Naive B cell (primary cell): ENCODE data around the gene SMIM35. TPM values are rescaled to one million over a fixed set of nuclear protein-coding genes. Genes with fewer than 3 reads are reported as not detected.
"Not testable (repeated sequence)": the region's sequence is repeated elsewhere in the genome, so short reads cannot be mapped to it uniquely, and the experiment has no call there.

Experiments
- ATAC-seq, 2 donors: fragments of 150-1000 bp; cut with Tn5 transposase; 2 replicates each; pipeline ENCODE4 v1.10.0; 2021; ENCODE audit warnings: low read depth in 2 of 2, mild to moderate bottlenecking in 2 of 2, moderate library complexity in 2 of 2
- DNase-seq: peaks from one replicate; pipeline ENCODE4 v3.0.0; 2022
- H3K27ac Mint-ChIP-seq, 6 donors: one replicate each; pipeline ENCODE4 v1.8.0; 2020 to 2022; ENCODE audit warnings: mild to moderate bottlenecking in 6 of 6, mixed read lengths in 6 of 6, moderate library complexity in 5 of 6, inconsistent platforms in 2 of 6
- H3K27me3 Mint-ChIP-seq, 3 donors: one replicate each; pipeline ENCODE4 v1.8.0; 2021 to 2022; ENCODE audit warnings: mixed read lengths in 3 of 3, mild to moderate bottlenecking in 1 of 3
- H3K36me3 Mint-ChIP-seq, 2 donors: one replicate each; pipeline ENCODE4 v1.8.0; 2020 to 2022; ENCODE audit warnings: mixed read lengths in 2 of 2, inconsistent platforms in 1 of 2, mild to moderate bottlenecking in 1 of 2
- H3K4me1 Mint-ChIP-seq, 3 donors: one replicate each; pipeline ENCODE4 v1.8.0; 2020 to 2022; ENCODE audit warnings: mixed read lengths in 3 of 3, inconsistent platforms in 1 of 3, mild to moderate bottlenecking in 1 of 3, moderate library complexity in 1 of 3
- H3K4me3 Mint-ChIP-seq, 8 donors: one replicate each; pipeline ENCODE4 v1.8.0; 2020 to 2022; ENCODE audit warnings: mild to moderate bottlenecking in 8 of 8, mixed read lengths in 8 of 8, moderate library complexity in 8 of 8, inconsistent platforms in 2 of 8
- H3K9me3 Mint-ChIP-seq, 7 donors: one replicate each; pipeline ENCODE4 v1.8.0; 2020 to 2022; ENCODE audit warnings: mixed read lengths in 7 of 7, mild to moderate bottlenecking in 5 of 7, inconsistent platforms in 2 of 7, moderate library complexity in 1 of 7
- polyA plus RNA-seq, 6 donors: library from polyadenylated mRNA; unstranded; fragments of 300-500 nt; fragmentation: Illumina TruSeq; gene quantifications; one replicate each; pipeline ENCODE4 v1.2.3, GENCODE V29; 2021; ENCODE audit warnings: low read depth in 6 of 6

The SMIM35 gene
- polyA plus RNA-seq, 6 donors from 2014 or later, result 0.77 to 3.4 (median 1.1) TPM

DNA sequence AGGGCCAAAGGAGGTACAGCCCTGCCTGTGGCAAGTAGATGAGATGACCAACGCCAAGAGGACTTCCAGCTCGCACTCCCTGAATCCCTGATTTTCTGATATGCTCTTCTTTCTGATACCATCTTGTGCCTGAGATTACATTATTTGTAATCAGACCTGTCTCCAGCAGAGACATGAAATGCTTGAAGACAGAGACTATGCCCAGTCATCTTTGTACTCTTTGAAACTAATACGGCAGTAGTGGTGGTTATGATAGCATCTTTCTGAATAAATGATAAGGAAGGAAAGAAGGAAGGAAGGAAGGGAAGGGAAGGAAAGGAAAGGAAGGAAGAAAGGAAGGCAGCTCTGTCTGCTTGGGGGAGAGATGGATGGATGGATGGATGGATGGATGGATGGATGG is 72.7 kb downstream of the SMIM35 start:
- no peak for ATAC-seq
- DNase-seq, result no peak
- no peaks in the 10 kb centered on the region for H3K27me3 Mint-ChIP-seq
- peaks cover 22 to 26% of the 10 kb centered on the region in 2 donors for H3K36me3 Mint-ChIP-seq
- peaks cover 68 to 88% (median 75%) of the 10 kb centered on the region in 3 donors for H3K4me1 Mint-ChIP-seq
- peak overlapping the region; percentile 86 to 100 (median 94) for H3K27ac Mint-ChIP-seq
- peaks cover 9 to 24% (median 22%) of the 10 kb centered on the region in 7 donors for H3K9me3 Mint-ChIP-seq
- H3K4me3 Mint-ChIP-seq, result peak overlapping the region in 4 of 8 donors; percentile 4 to 62 (median 47)

DNA sequence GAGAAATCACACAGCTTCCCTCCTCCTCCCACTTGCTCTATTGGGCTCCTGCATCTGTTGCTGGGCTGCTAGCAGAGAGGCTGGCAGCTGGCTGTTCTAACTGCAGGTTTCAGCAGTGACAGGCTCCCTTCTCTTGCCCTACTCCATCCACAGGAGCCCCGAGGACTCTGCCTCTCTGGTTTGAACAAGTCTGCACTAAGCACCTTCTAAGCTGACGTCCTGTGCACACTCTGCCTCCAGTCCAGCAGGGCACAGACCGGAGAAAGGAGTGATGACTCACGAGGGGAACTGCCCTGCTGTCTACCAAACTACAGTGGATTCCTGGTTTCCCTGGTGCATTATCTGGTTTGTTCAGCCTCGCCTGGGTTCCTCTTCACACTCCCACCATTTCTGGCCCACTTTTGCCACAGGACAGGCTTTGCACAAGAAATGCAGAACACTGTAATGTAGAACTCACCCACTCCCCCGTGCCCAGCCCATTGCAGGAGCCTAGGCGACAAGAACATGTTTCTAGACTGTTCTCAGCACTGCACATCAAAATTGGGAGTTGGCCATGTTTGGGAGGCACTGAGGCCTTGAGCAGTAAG is 74.6 kb downstream of the SMIM35 start:
- Mint-ChIP-seq H3K27me3 (no peaks in the 10 kb centered on the region), H3K27ac (peak overlapping the region; percentile 83 to 100 (median 100)), H3K9me3 (peaks cover 0 to 8% (median 6%) of the 10 kb centered on the region in 7 donors), H3K36me3 (peaks cover 9 to 11% of the 10 kb centered on the region in 2 donors), H3K4me1 (peaks cover 86 to 100% (median 94%) of the 10 kb centered on the region in 3 donors), H3K4me3 (peak overlapping the region; percentile 4 to 82 (median 36))
- peak; percentile 39 for DNase-seq
- ATAC-seq, result no peak

DNA sequence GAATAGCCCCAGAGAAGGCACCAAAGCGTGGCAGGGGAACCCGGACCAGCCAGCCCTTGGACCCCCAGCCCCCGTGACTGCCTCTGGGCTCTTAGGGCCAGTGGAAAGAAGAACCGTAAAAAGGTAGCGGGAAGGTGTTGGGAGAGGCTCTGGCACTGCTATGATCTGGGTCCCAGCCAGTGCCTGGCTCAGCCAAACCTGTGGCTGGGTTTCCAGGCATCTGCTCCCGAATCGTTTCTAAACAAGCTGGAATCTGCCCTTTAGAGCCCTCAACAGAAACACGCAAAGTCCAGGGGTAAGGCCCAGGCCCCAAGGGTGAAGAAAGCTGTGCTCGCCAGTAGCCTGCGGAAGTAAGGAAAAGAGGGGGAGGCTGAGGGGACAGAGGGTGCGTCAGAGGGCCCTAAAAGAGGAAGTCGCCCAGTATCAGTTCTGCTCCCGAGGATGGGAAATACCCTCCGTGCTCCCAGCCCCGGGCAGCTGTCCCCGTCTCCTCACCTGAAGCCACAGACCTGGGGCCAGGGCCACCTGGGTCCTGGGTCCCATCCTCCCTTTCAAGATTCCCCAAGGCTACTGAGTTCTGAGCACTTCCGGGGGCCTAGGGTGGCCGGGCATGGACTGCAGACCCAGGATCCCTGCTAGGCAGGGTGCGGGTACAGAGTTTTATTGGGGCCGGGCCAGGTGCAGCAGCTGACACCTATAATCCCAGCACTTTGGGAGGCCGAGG is 75.9 kb downstream of the SMIM35 start:
- Mint-ChIP-seq H3K27ac (peak overlapping the region; percentile 99 to 100 (median 100)), H3K4me3 (peak overlapping the region; percentile 30 to 88 (median 84)), H3K9me3 (peaks cover 0 to 5% (median 0%) of the 10 kb centered on the region in 7 donors), H3K4me1 (peaks cover 91 to 100% (median 97%) of the 10 kb centered on the region in 3 donors), H3K36me3 (peaks cover 4 to 8% of the 10 kb centered on the region in 2 donors), H3K27me3 (no peaks in the 10 kb centered on the region)
- DNase-seq (peak; percentile 95), ATAC-seq (peak; percentile 84 to 87)

DNA sequence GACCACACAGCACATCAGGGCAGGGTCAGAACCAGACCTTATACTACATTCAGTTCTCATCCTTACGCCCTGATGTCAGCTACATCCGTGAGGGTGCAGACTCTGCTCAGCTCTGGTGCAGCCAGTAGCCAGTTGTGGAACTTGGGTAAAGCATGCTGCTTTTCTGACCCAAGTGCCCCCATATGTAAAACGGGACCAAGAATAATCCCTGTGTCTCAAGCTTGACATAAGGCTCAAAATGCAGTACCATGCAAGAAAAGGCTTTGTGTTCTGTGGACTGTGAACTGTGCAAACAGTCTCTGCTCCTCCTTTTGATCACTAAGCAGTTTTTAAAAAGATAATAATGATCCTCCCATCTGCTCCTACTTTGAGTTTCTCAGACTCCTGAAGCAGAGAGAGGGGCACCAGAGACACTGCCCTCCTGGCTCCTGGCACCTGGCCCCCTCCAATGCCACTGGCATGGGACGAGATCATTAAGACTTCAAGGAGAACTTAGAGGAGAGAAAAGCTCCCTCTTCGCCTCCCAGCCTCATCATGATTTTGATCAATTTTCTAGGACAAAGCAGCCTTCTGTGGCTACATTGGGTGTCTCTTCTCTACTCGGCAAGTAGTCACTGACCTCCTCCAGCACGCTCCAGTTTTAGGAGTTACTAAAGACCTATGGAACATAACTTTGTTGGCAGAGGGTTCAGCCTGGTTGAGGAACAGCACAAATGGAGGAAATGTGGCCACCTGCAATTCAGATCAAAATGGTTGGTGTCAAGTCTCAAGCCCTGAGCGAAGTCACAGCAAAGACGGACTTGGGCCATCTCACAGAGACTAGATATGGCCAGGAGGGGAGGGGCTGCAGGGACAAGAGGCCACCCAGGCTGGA is 76.7 kb downstream of the SMIM35 start:
- H3K9me3 Mint-ChIP-seq, result peaks cover 0 to 5% (median 0%) of the 10 kb centered on the region in 7 donors
- peak overlapping the region; percentile 19 to 95 (median 86) for H3K4me3 Mint-ChIP-seq
- DNase-seq (no peak), ATAC-seq (no peak)
- H3K36me3 Mint-ChIP-seq, result peaks cover 4 to 8% of the 10 kb centered on the region in 2 donors
- H3K27me3 Mint-ChIP-seq, result no peaks in the 10 kb centered on the region
- peaks cover 91 to 100% (median 97%) of the 10 kb centered on the region in 3 donors for H3K4me1 Mint-ChIP-seq
- H3K27ac Mint-ChIP-seq, result peak overlapping the region; percentile 99 to 100 (median 100)

DNA sequence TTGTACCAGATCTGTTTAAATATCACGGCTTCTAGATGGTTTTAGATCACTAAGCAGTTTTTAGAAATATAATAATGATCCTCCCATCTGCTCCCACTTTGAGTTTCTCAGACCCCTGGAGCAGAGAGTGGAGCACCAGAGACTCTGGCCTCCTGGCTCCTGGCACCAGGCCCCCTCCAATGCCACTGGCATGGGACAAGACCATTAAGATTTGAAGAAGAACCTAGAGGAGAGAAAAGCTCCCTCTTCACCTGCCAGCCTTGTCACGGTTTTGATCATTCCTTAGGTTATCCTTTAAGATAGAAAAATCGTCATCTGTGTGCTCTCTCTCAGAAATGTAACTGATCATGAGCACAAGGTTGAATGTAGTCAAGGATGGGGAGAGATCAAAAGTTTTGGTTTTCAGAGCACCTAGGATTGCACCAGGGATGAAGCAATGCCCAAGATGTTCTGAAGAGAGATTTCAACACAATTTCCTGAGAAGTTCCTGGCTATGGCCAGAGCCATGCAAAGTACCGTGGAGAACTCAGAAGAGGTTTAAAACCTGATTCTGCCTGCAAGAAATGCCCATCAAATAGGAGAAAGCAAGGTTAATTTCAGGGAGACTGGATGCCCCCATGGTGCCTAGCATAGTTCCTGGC is 78.4 kb downstream of the SMIM35 start:
- Mint-ChIP-seq H3K36me3 (peaks cover 0 to 10% of the 10 kb centered on the region in 2 donors), H3K9me3 (peaks cover 0 to 6% (median 3%) of the 10 kb centered on the region in 7 donors), H3K4me1 (peaks cover 91 to 100% (median 97%) of the 10 kb centered on the region in 3 donors), H3K27ac (peak overlapping the region; percentile 99 to 100 (median 100)), H3K27me3 (no peaks in the 10 kb centered on the region), H3K4me3 (peak overlapping the region; percentile 66 to 95 (median 86))
- no peak for ATAC-seq
- DNase-seq, result no peak

DNA sequence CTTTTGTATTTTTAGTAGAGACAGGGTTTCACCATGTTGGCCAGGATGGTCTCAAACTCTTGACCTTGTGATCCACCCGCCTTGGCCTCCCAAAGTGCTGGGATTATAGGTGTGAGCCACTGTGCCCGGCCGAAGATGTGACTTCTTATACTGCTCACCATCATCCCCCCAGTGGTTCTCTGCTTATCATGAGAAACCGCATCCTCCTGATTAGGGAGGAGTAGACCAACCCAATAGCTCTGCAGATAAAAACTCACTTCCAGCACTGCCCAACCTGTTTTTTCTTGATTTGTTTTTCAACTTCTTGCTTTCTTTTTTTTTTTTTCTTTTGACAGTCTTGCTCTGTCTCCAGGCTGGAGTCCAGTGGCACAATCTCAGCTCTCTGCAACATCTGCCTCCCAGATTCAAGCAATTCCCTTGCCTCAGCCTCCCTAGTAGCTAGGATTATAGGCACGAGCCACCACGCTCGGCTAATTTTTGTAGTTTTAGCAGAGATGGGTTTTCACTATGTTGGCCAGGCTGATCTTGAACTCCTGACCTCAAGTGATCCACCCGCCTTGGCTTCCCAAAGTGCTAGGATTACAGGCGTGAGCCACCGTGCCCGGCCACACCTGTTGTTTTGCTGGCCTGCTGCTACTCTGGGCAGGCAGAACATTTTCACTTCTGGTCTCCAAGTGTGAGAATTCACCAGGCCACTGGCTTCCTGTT is 79.0 kb downstream of the SMIM35 start:
- H3K27ac Mint-ChIP-seq, result peak overlapping the region; percentile 99 to 100 (median 100)
- H3K9me3 Mint-ChIP-seq, H3K27me3 Mint-ChIP-seq: not testable (repeated sequence)
- DNase-seq (peak; percentile 69), ATAC-seq (peak; percentile 30 to 47)
- peaks cover 90 to 100% (median 97%) of the 10 kb centered on the region in 3 donors for H3K4me1 Mint-ChIP-seq
- H3K4me3 Mint-ChIP-seq, result peak overlapping the region; percentile 66 to 95 (median 86)
- peaks cover 0 to 12% of the 10 kb centered on the region in 2 donors for H3K36me3 Mint-ChIP-seq

DNA sequence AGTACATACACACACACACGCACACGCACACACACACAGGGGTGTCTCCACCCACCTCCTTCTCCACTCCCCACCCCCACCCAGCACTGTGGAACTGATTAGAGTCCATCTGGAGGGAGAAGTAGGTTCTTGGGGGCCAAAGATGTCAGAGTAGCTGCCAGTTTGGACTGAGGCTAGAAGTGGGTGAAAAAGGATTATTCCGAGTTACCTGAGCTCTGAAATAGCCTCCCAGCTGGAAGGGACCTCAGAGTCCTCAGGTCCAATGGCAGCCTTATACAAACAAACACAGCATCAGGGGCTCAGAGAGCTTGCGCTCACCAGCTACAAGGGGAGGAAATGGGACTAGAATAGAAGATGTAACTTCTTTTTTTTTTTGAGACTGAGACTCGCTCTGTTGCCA is 79.7 kb downstream of the SMIM35 start:
- DNase-seq (no peak), ATAC-seq (peak; percentile 7 to 8)
- H3K9me3 Mint-ChIP-seq, result peaks cover 0 to 6% (median 3%) of the 10 kb centered on the region in 7 donors
- H3K27me3 Mint-ChIP-seq, result no peaks in the 10 kb centered on the region
- peaks cover 0 to 12% of the 10 kb centered on the region in 2 donors for H3K36me3 Mint-ChIP-seq
- peak overlapping the region; percentile 66 to 95 (median 86) for H3K4me3 Mint-ChIP-seq
- peak overlapping the region; percentile 99 to 100 (median 100) for H3K27ac Mint-ChIP-seq
- peaks cover 91 to 100% (median 97%) of the 10 kb centered on the region in 3 donors for H3K4me1 Mint-ChIP-seq

DNA sequence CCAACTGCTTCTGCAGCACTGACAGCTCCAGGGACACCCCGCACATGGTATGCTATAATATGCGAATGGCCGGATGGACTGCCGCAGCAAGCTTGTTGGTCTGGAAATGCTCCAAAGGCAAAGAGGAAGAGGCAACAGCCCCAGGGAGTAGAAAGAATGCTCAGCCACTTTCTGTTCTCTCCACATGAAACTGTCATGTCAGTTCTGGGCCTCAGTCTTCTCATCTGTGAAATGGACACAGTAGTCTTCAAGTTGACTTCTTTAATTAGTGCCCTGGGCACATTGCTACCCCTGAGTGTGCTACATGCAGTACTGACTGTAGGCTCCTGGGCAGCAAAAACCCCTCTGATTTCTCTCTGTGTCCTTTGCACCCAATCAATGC is 80.6 kb downstream of the SMIM35 start:
- Mint-ChIP-seq H3K9me3 (peaks cover 0 to 6% (median 3%) of the 10 kb centered on the region in 7 donors), H3K4me1 (peaks cover 93 to 100% (median 93%) of the 10 kb centered on the region in 3 donors), H3K27me3 (no peaks in the 10 kb centered on the region), H3K4me3 (peak overlapping the region in 6 of 8 donors; percentile 36 to 95 (median 88)), H3K27ac (peak overlapping the region; percentile 8 to 100 (median 68)), H3K36me3 (peaks cover 0 to 12% of the 10 kb centered on the region in 2 donors)
- ATAC-seq, result no peak
- no peak for DNase-seq

DNA sequence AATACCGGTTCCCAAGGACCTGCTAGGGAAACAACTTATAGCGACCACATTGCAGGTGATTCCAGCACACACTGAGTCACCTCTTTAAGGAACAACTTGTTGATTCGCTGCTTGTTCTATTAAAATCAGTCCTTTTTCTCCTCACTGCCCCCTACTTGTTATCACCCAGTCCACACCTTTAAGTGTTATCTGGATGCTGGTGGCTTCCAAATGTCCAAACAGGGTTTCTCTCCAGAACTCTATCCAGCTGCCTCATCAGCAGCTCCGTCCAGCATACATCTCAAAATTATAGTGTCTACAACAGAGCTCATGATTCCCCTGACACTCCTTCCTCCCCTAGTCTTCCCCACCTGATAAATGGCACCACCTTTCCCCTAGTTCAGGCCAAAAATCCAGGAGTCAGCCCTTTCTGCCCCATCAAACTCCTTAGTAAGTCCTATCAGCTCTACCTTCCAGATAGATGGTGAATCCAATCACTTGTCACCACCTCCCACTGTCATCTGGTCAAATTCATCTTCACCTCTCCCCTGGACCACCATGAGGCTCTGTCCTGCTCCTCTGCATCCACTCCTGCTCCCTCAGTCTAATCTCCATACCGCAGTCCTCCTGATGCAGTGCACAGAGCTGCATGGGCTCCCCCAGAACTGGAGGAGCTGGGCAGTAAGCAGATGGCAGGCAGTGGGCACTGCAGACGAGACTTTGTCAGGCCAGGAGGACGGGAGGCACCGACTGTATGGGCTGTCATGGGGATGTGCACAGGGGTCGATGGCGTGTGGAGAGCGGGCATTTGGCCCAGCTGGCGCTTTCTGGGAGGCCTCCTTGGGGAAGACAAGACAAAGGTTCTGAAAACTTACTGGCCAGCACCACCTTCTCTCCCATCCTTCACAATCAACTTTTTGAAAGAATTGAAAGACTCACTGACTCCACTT is 81.3 kb downstream of the SMIM35 start:
- no peak for DNase-seq
- Mint-ChIP-seq H3K4me1 (peaks cover 87 to 93% (median 88%) of the 10 kb centered on the region in 3 donors), H3K27me3 (no peaks in the 10 kb centered on the region)

DNA sequence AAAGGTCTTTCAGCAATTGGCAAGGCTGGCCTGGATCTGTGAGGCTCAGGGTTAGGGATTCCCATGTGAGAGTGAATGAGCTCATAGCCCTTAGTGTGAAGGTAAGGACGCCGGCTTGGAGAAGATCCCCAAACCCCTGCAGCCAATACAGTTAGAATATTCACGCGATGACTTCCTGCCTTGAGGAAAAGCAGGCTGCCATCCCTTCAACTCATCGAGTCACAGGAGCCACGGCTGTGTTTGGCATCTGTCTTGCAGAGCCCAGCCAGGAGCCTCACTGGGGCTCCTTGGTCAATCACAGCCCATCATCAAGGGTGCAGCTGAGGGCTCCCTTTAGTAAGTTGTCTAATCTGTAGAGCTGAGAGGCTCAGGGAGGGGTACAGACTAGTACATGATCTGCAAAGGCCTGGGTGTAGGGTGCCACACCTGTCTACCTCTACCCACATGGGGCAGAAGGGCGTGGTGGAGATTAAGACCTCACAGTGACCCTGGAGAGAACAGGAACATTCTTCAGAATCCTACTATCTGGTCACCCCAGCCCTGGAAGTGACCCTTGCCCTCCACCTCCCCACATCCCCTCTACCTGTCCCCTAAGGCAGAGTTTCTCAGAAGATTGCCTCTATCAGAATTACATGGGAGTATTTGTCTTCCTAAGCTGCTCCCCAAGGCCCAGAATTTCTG is 82.1 kb downstream of the SMIM35 start:
- Mint-ChIP-seq H3K27me3 (no peaks in the 10 kb centered on the region), H3K9me3 (peaks cover 0 to 6% (median 3%) of the 10 kb centered on the region in 7 donors), H3K27ac (peak overlapping the region; percentile 8 to 100 (median 92)), H3K4me3 (peak overlapping the region in 4 of 8 donors; percentile 54 to 78 (median 67)), H3K36me3 (peaks cover 0 to 12% of the 10 kb centered on the region in 2 donors), H3K4me1 (peaks cover 85 to 88% (median 88%) of the 10 kb centered on the region in 3 donors)
- ATAC-seq, result no peak
- no peak for DNase-seq

More for the DNA sequence above, 81.3 kb downstream of the SMIM35 start:
- peaks cover 0 to 6% (median 3%) of the 10 kb centered on the region in 7 donors for H3K9me3 Mint-ChIP-seq
- no peak for ATAC-seq
- peak overlapping the region in 5 of 8 donors; percentile 8 to 88 (median 65) for H3K4me3 Mint-ChIP-seq
- H3K36me3 Mint-ChIP-seq, result peaks cover 0 to 12% of the 10 kb centered on the region in 2 donors
- H3K27ac Mint-ChIP-seq, result peak overlapping the region; percentile 8 to 100 (median 90)

DNA sequence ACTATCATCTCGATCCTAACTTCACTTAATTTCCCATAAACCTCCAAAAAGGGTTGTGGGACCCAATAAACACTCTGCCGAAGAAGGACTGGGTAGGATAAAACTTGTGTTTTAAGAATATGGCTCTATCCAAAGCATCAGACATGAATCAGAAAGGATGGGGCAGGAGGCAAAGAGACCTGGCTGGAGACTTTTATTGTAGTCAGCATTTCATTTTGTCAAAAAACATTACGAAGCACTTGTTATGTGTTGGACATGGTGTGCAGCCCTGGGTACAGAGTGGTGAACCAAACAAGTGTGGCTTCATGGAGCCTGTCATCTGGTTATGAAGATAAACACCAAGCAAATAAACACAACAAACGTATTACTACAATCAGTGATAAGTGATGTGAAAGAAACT is 83.3 kb downstream of the SMIM35 start:
- no peak for DNase-seq
- peaks cover 0 to 6% (median 3%) of the 10 kb centered on the region in 7 donors for H3K9me3 Mint-ChIP-seq
- peak overlapping the region; percentile 55 to 100 (median 81) for H3K27ac Mint-ChIP-seq
- no peaks in the 10 kb centered on the region for H3K27me3 Mint-ChIP-seq
- H3K36me3 Mint-ChIP-seq, result peaks cover 0 to 12% of the 10 kb centered on the region in 2 donors
- peaks cover 76 to 81% (median 81%) of the 10 kb centered on the region in 3 donors for H3K4me1 Mint-ChIP-seq
- ATAC-seq, result no peak
- peak overlapping the region in 5 of 8 donors; percentile 12 to 69 (median 50) for H3K4me3 Mint-ChIP-seq
